ENCODE results near the gene MRPL45.
A peak's percentile ranks its signal among the peaks of the same experiment; 100 is the strongest.

The MRPL45 gene

DNA sequence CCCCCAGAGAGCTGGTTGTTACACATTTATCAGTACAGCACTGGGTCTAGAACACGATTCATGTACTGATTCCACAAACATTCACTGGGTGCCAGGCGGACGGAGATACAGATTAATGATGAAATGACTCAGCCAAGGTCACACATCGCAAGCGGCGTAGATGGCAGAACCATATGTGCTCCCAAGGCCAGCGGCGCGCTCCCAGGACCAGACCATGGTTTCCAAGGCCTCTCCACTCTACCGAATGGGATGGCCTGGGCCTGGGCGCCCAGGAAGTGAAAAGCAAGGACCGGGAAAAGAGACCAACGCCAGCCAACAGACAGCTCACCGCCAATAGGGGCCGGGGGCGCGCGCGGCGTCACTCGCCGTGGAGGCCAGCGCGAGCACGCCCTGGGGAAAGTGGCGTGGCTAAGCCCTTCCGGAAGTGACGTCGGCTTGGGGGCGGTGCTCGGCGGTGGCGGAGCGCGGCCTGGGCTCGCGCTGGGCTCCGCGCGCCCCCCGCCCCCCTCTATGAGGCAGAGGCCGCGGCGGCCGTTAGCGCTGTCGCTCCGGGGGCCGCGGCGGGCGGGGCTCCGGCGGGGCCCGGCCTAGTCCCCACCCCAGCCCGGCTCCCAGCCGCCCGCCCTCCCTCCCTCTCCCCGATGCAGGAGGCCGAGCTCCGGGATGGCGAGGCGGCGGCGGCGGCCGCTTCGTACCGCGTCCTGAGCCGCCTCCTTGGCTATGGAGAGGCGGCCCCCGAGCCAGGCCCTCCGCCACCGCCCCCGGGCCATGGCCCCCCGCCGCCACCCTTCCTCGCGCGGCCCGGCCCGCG is 54.6 kb downstream of the MRPL45 start, which contains the start of gene SOCS7:
Gene SOCS7, plus strand, starts transcription at position 433 of the 811 bp plus-strand sequence. Its CDS starts 209 bp downstream, at position 642.
- DNase-seq, result peak; percentile 94

DNA sequence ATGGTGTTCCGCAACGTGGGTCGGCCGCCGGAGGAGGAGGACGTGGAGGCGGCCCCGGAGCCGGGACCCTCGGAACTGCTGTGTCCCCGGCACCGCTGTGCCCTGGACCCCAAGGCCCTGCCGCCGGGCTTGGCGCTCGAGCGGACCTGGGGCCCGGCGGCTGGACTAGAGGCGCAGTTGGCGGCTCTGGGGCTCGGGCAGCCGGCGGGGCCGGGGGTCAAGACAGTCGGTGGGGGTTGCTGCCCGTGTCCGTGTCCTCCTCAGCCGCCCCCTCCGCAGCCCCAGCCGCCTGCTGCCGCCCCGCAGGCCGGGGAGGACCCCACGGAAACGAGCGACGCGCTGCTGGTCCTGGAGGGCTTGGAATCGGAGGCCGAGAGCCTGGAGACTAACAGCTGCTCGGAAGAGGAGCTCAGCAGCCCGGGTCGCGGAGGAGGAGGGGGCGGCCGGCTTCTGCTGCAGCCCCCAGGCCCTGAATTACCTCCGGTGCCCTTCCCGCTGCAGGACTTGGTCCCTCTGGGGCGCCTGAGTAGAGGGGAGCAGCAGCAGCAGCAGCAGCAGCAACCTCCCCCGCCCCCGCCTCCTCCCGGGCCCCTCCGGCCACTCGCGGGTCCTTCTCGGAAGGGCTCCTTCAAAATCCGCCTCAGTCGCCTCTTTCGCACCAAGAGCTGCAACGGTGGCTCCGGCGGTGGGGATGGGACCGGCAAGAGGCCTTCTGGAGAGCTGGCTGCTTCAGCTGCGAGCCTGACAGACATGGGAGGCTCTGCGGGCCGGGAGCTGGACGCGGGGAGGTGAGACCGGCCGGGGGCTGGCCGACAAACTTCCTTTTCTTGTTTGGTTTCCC is 55.5 kb downstream of the MRPL45 start:
- DNase-seq, result peak; percentile 35

DNA sequence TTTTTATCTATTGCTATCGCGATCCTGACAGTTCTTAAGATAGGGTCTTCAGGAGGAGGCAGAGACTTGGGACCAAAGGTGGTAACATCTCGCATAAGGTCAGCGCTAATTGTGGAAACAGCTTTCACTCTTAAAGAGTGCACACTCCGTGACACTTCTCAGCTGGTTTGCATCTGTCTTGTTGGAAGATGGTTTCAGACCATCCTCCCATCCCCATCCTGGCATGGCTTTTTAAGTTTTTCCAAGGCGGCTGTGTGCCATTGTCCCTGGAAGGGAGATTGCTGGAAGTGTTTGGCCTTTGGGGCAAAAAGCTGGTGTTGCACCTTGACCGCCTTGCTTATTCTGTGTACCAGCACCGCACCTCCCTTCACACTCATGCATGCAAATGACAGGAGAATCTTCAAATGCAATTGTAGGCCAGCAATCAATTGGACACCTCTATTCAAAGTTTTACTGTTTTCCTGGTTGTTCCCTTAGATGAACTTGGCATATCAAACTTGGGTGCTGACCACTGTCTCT is 56.2 kb downstream of the MRPL45 start:
- DNase-seq, result no peak

DNA sequence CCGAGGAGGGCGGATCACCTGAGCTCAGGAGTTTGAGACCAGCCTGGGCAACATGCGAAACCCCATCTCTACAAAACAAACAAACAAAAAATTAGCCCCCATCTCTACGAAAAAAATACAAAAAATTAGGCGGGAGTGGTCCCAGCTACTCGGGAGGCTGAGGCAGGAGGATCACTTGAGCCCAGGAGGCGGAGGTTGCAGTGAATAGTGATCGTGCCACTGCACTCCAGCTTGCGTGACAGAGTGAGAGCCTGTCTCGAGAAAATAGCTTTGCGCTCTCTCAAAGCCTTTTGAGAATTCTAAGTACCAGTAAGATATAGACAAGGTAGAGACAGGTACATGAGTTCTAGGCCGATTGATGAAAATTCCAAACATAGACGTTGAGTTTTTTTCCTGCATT is 56.7 kb downstream of the MRPL45 start:
- no peak for DNase-seq

DNA sequence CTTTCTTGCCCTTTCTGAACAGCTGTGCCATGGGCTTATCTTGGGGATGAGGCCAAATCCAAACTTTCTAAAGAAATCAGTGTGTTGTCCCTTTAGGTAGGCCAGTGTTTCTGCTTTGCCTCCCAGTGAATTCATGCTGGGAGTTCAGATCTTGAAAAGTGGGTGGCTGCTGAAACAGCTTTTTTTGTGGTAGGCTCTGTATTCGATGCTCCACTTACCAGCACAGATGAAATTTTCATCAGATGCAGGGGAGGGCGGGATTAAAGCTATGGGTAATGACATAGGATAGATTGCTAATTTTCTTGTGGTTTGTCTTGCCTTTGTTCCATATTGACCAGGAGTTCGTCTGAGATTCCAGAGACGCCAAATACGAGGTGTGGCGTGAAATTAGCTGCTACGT is 57.5 kb downstream of the MRPL45 start:
- no peak for DNase-seq

DNA sequence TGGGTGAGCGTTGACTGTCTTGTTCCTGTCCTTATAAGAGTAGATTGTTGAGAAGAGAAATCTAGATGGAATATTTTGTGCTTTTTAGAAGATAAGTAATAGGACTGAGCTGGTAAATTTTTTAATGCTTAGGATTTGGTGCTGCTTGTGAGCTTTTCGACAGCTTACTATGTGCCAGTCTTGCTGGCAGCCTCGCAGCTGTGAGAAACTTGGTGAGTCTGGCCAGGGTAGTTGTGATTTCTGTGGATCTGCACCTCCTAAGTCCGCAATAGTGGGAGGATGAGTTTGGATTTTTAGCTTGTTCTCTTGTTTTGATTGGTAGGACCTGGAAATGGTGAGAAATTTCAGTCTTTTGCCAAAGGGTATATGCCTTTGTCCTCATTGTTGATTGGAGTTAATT is 58.3 kb downstream of the MRPL45 start:
- DNase-seq, result no peak

DNA sequence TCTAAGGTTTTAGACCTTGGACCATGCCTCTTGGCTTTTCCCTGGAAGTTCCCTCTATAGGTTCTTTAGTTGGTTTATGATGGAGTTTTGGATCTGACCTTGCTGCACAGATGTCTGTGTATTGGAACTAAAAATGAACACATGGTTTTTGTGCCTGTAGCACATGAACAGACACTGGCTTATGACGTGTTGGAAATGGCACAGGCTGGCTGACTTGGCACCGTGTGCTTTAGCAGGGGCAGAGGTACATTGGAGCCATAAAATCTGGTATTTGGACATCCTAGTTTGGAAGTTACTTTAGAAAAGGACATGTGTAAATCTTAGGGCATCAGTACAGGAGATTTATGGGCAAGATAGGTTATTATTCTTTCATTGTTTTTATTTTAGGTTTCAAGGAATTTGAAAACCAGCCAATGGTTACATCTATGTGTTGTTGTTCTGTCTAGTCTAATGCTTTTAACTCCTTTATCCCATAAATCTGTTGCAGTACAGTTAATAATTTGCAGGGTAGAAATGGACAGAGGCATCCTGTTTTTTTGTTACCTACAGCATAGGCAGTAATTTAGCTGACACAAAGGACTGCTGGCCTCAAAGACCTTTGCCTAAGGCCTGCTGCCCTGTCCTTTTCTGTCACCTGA is 60.6 kb downstream of the MRPL45 start:
- DNase-seq, result no peak

DNA sequence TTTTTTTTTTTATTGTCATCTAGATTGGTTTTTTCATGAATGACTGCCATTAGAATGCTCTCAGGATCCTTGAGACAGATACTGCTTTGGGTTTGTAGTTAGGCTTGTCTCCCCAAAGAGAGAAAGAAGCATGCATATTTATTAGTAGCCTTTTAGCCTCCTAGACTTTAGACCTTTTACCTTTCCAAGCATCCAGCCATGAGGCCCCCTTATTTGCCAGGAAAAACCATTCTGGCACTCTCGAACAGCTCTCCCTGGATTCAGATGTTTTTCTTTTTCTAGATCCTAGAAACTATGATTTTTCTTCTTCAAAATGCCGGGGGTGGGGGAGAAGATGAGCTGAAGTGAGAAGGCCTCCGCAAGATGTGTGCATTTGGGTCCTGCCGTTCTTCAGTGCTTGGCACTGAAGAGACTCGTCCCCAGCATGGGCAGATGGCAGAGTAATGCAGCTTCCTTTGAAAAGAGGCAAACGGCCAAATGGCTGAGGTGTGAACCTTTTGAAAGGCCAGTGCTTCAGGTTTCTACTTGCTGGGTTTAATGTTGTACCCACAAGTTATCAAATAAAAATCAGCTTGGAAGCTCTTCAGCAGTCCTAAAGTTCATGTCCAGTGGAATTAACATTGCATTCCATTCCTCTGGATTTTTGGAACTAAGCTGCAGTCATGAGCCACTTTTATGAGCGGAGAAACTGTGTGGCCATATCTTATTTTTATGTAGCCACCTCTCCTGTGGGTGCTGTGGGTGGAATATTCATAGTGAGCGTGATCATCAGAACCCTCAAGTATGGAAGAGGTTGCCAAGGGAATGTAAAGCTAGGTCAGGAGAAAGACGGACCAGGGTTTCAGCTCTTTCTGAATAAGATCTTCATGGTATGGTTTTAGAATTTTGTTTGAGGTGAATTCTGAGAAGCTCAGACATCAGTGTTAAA is 61.9 kb downstream of the MRPL45 start:
- no peak for DNase-seq

DNA sequence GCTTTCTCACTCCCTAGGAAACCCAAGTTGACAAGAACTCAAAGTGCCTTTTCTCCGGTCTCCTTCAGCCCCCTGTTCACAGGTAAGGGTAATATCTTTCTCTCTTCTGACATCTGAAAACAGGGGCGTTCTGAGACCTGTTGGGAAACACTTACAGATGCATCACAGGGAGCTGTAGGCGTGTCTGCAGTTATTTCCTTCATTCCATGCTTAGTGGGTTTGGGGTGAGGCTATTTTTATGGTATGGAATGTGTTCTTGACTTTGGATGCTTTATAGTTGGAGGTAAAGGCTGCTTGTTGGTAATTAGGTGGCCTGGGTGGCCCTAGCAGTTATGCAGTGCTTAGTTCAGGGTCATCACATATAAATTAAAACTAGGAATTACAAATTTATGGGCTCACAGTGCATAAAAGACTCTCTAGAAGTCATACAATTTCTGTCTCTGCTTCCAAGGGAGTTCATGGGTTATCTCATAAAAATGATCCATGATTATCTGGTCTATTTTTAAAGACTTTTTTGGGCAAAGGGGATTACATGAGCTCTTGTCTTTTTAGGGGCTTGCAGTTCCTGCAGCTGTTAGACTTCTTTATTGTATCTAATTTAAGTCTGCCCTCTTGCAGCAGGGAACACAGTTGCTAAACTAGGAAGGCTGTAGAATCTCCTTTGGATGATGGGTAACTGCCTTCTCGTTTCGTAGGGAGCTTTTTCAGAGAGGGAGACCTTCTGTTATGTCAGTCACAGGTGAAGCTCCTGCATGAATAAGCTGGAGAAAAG is 64.9 kb downstream of the MRPL45 start:
- DNase-seq, result no peak

DNA sequence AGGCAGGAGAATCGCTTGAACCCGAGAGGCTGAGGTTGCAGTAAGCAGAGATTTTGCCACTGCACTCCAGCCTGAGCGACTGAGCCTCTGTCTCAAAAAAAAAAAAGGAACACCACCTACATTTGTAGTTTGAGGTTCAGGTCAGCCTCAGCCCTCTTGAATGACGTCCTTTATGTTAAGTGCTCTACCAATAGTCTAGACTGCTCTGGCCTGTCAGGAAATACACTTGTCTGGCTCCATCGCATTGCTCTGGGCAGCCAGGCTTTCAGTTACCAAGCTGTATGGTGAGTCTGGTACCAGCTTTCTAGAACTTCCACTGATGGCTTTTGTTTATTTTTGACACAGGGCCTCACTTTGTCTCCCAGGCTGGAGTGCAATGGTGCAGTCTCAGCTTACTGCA is 66.0 kb downstream of the MRPL45 start:
- no peak for DNase-seq

DNA sequence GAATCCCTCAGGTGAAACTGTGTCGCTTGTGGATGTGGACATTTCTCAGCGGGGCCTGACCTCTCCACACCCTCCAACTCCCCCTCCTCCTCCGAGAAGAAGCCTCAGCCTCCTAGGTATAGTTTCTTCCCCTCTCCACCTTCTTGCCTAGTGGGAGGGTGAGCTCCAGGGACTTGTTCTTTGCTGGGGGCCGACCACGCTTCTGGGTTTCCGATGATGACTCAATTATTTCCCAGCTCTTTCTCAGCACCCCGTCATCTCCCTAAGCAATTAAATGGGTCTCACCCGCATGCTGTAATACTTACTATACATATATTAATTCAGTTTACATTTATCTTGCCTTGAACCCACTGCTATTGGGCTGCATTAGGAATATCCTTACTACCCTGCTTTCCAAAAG is 67.8 kb downstream of the MRPL45 start:
- DNase-seq, result no peak

DNA sequence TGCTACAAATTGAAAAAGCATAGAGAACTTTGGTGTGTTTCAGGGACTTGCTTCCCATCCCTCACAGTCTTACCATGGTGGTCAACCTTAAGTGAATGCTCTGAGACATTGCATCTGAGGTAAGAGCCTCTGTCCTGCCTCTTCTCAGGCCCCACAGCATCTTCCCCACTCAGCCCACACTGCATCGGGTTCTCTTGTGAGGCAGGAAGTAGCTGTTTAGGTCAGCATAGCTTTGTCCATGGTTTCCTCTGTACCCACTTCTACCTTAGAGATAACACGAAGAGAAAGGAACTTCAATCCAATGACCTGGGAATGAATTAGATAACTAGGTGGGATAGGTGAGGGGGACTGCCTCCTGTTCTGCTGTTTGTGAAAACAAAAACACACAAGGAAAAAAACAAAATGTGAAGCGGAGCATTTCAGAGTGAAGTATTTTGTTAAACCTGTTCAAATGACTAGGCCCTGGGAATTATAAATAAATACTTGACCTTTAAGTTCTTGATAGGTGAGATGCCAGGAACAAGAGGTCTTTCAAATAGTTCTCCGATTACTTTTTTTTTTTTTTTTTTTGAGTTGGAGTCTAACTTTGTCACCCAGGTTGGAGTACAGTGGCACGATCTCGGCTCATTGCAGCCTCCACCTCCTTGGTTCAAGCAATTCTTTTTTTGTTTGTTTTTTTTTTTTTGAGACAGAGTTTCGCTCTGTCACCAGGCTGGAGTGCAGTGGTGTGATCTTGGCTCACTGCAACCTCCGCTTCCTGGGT is 72.3 kb downstream of the MRPL45 start:
- DNase-seq, result no peak

Data from RPMI8226 (cell line).